Transverse colon (tissue), 4 donors: Measurements from ENCODE around the gene SIL1. TPM values are rescaled to one million over a fixed set of nuclear protein-coding genes. Genes with fewer than 3 reads are reported as not detected.
A peak's percentile ranks its signal among the peaks of the same experiment; 100 is the strongest.

ENCODE experiments used
- DNase-seq: peaks from one replicate; pipeline ENCODE4 v3.0.0-alpha.2; 2019
- H3K27ac ChIP-seq, 4 donors: fragments of 200-600 bp; sonication (generic); 2 replicates each; pipeline ENCODE4 v1.5.1; 2016 to 2018; ENCODE audit warnings: inconsistent platforms in 4 of 4
- H3K27me3 ChIP-seq: fragments of 200-600 bp; sonication (generic); 2 replicates; pipeline ENCODE4 v1.5.1; 2017; ENCODE audit warnings: inconsistent platforms
- H3K36me3 ChIP-seq, 4 donors: fragments of 200-600 bp; sonication (generic); 2 replicates each; pipeline ENCODE4 v1.5.1; 2017 to 2019; ENCODE audit warnings: inconsistent platforms in 4 of 4
- H3K4me1 ChIP-seq, 4 donors: fragments of 200-600 bp; sonication (generic); 2 replicates each; pipeline ENCODE4 v1.5.1; 2017 to 2020; ENCODE audit warnings: inconsistent platforms in 4 of 4
- H3K4me3 ChIP-seq, 4 donors: fragments of 200-600 bp; sonication (generic); 1 replicate in 1 of 4; 2 replicates in 3 of 4; pipeline versions ENCODE4 v1.5.1 to v1.6.1; 2017 to 2019; ENCODE audit warnings: inconsistent platforms in 4 of 4
- H3K9me3 ChIP-seq, 2 donors: fragments of 200-600 bp; sonication (generic); 2 replicates each; pipeline ENCODE4 v1.5.1; 2017 to 2019; ENCODE audit warnings: inconsistent platforms in 2 of 2
- CTCF ChIP-seq, 5 experiments: fragments of 200-600 bp in 3 of 5; fragments of 450-650 bp in 2 of 5; sonication (generic) in 3 of 5; IDR thresholded peaks; 1 replicate in 2 of 5; 2 replicates in 3 of 5; pipeline ENCODE4 v1.5.1; 2016 to 2017; ENCODE audit warnings: antibody characterized with exemption in 5 of 5, inconsistent platforms in 3 of 5, mild to moderate bottlenecking in 2 of 5, moderate library complexity in 1 of 5
- EP300 ChIP-seq: sonication (generic); formaldehyde crosslinking; IDR thresholded peaks from one replicate; pipeline ENCODE4 v1.6.1; 2017; ENCODE audit warnings: antibody characterized with exemption, low read depth
- POLR2A ChIP-seq: fragments of 450-650 bp; IDR thresholded peaks from one replicate; pipeline ENCODE4 v1.6.1; 2016; ENCODE audit warnings: antibody characterized with exemption, mild to moderate bottlenecking, moderate library complexity
- POLR2AphosphoS5 ChIP-seq, 3 donors: sonication (generic); formaldehyde crosslinking; IDR thresholded peaks; one replicate each; pipeline ENCODE4 v1.6.1; 2016; ENCODE audit warnings: antibody characterized with exemption in 3 of 3
- WGBS, 2 donors: methylation state at CpG; one replicate each; pipeline ENCODE4 v1.1.5; 2018; ENCODE audit warnings: low coverage in 1 of 2; 5-methylcytosine and 5-hydroxymethylcytosine counted together
- in situ Hi-C, 4 donors: fragments of 200-750 bp; cut with MboI; loops; one replicate each; pipeline versions ENCODE4 v1.15.0 to v1.15.1; 2017; ENCODE audit warnings: low sequenced_read_pairs in 3 of 4, low pct_ligation_motif_present in 1 of 4, low pct_unique_long_range_greater_than_20kb in 1 of 4
- intact Hi-C: fragments of 100-400 bp; cut with DNase I; formaldehyde crosslinking; loops from one replicate; pipeline ENCODE4 v1.15.1; 2023; ENCODE audit warnings: low total_unique reads
- total RNA-seq, 4 donors: library from RNA; depleted of rRNA; stranded (reverse); fragments of >200 nt; gene quantifications; one replicate each; pipeline ENCODE4 v1.1.0, GENCODE V29; 2016

SIL1 gene
- total RNA-seq, 4 donors from 2014 or later = 11.1 to 38.1 (median 29.0) TPM

GRCh38 chr5:138974227-138975063 is 223.7 kb downstream of the SIL1 start:
- in situ Hi-C loops (no loop called here), intact Hi-C loops (no loop called here)
- DNase-seq = no peak
- Histone ChIP-seq H3K4me1 (peaks cover 0 to 24% (median 5%) of the 10 kb centered on the region in 4 donors), H3K9me3 (no peaks in the 10 kb centered on the region), H3K36me3 (no peaks in the 10 kb centered on the region), H3K27ac (peak overlapping the region; percentile 49 to 56 (median 54)), H3K4me3 (no peak overlapping the region), H3K27me3 (no peaks in the 10 kb centered on the region)
- 69 to 72% methylated on average over 4 to 8 of the region's 8 CpGs for WGBS, 2 donors
- no peak for TF ChIP-seq EP300
- TF ChIP-seq POLR2AphosphoS5 (IDR thresholded peaks at IDR 0.05) = no peak
- no peak for TF ChIP-seq POLR2A
- no peak for TF ChIP-seq CTCF (IDR thresholded peaks at IDR 0.05)

- H3K9me3 ChIP-seq = no peaks in the 10 kb centered on the region
- no peak for TF ChIP-seq POLR2A
- TF ChIP-seq CTCF (IDR thresholded peaks at IDR 0.05) = no peak
- peaks cover 0 to 29% (median 9%) of the 10 kb centered on the region in 4 donors for H3K4me1 ChIP-seq
- intact Hi-C loops = no loop called here
- in situ Hi-C loops = no loop called here
- H3K27ac ChIP-seq = no peak overlapping the region
- H3K4me3 ChIP-seq = no peak overlapping the region
- WGBS, 2 donors = 92% methylated on average over 4 of the region's 4 CpGs; no CpG with 5 or more reads in 1 of the 2 donors
- no peaks in the 10 kb centered on the region for H3K27me3 ChIP-seq
- DNase-seq = no peak
- no peaks in the 10 kb centered on the region for H3K36me3 ChIP-seq
Measured at GRCh38 chr5:138972836-138973235, 225.3 kb downstream of the SIL1 start.

GRCh38 chr5:138972230-138972629 is 225.9 kb downstream of the SIL1 start:
- TF ChIP-seq EP300 (no peak), POLR2A (no peak), CTCF (IDR thresholded peaks at IDR 0.05) (no peak), POLR2AphosphoS5 (IDR thresholded peaks at IDR 0.05) (no peak)
- Histone ChIP-seq H3K4me3 (no peak overlapping the region), H3K4me1 (peaks cover 0 to 35% (median 12%) of the 10 kb centered on the region in 4 donors), H3K9me3 (no peaks in the 10 kb centered on the region), H3K27me3 (no peaks in the 10 kb centered on the region), H3K36me3 (no peaks in the 10 kb centered on the region), H3K27ac (no peak overlapping the region)
- no peak for DNase-seq
- intact Hi-C loops (no loop called here), in situ Hi-C loops (no loop called here)
- 92% methylated on average over 1 of the region's 1 CpG; no CpG with 5 or more reads in 1 of the 2 donors for WGBS, 2 donors

- no peaks in the 10 kb centered on the region for H3K36me3 ChIP-seq
- H3K27ac ChIP-seq = no peak overlapping the region
- no peak overlapping the region for H3K4me3 ChIP-seq
- DNase-seq = no peak
- in situ Hi-C loops = no loop called here
- WGBS, 2 donors = 43 to 60% methylated on average over 3 to 5 of the region's 5 CpGs
- no peaks in the 10 kb centered on the region for H3K27me3 ChIP-seq
- peaks cover 0 to 42% (median 14%) of the 10 kb centered on the region in 4 donors for H3K4me1 ChIP-seq
- H3K9me3 ChIP-seq = no peaks in the 10 kb centered on the region
- intact Hi-C loops = no loop called here
- no peak for TF ChIP-seq EP300
- no peak for TF ChIP-seq CTCF (IDR thresholded peaks at IDR 0.05)
- no peak for TF ChIP-seq POLR2AphosphoS5 (IDR thresholded peaks at IDR 0.05)
- TF ChIP-seq POLR2A = no peak
Measured at GRCh38 chr5:138969323-138970002, 228.7 kb downstream of the SIL1 start.
